ENCODE data around the gene SLC36A1.

The SLC36A1 gene

GRCh38 chr5:151451626-151452520 is 4.5 kb downstream of the SLC36A1 start:
- H3K27me3 ChIP-seq: no peaks in the 10 kb centered on the region
- peaks cover 10% of the 10 kb centered on the region for H3K4me1 ChIP-seq
- no peaks in the 10 kb centered on the region for H3K36me3 ChIP-seq
- H3K4me3 ChIP-seq: no peak overlapping the region
- no peak for TF ChIP-seq Cebpa-rat (IDR thresholded peaks at IDR 0.05)
- H4K20me1 ChIP-seq: no peaks in the 10 kb centered on the region
- H3K4me2 ChIP-seq: no peak overlapping the region
- H3K9ac ChIP-seq: no peak overlapping the region
- H3K27ac ChIP-seq: no peak overlapping the region
- no peaks in the 10 kb centered on the region for H3K9me3 ChIP-seq

- Histone ChIP-seq H3K27ac (no peak overlapping the region), H3K36me3 (no peaks in the 10 kb centered on the region), H3K4me3 (no peak overlapping the region), H4K20me1 (no peaks in the 10 kb centered on the region), H3K9ac (no peak overlapping the region), H3K4me1 (no peaks in the 10 kb centered on the region), H3K4me2 (no peak overlapping the region), H3K9me3 (no peaks in the 10 kb centered on the region), H3K27me3 (no peaks in the 10 kb centered on the region)
- TF ChIP-seq Cebpa-rat (IDR thresholded peaks at IDR 0.05): no peak
Measured at GRCh38 chr5:151454166-151454565, 6.8 kb downstream of the SLC36A1 start.

- H4K20me1 ChIP-seq: no peaks in the 10 kb centered on the region
- H3K27me3 ChIP-seq: no peaks in the 10 kb centered on the region
- no peak overlapping the region for H3K4me3 ChIP-seq
- no peaks in the 10 kb centered on the region for H3K4me1 ChIP-seq
- no peak overlapping the region for H3K4me2 ChIP-seq
- H3K9me3 ChIP-seq: no peaks in the 10 kb centered on the region
- no peak for TF ChIP-seq Cebpa-rat (IDR thresholded peaks at IDR 0.05)
- H3K27ac ChIP-seq: no peak overlapping the region
- H3K9ac ChIP-seq: no peak overlapping the region
- no peaks in the 10 kb centered on the region for H3K36me3 ChIP-seq
Measured at GRCh38 chr5:151454889-151455288, 7.5 kb downstream of the SLC36A1 start.

GRCh38 chr5:151456321-151456940 is 9.0 kb downstream of the SLC36A1 start:
- H4K20me1 ChIP-seq: no peaks in the 10 kb centered on the region
- H3K9me3 ChIP-seq: no peaks in the 10 kb centered on the region
- no peaks in the 10 kb centered on the region; the same call in 1 of the 2 replicates for H3K36me3 ChIP-seq
- H3K4me2 ChIP-seq: no peak overlapping the region
- no peaks in the 10 kb centered on the region for H3K27me3 ChIP-seq
- no peak overlapping the region for H3K4me3 ChIP-seq
- no peaks in the 10 kb centered on the region for H3K4me1 ChIP-seq
- no peak overlapping the region for H3K27ac ChIP-seq
- no peak overlapping the region for H3K9ac ChIP-seq
- no peak for TF ChIP-seq Cebpa-rat (IDR thresholded peaks at IDR 0.05)

- H3K9me3 ChIP-seq: no peaks in the 10 kb centered on the region
- no peaks in the 10 kb centered on the region for H3K27me3 ChIP-seq
- H3K4me2 ChIP-seq: no peak overlapping the region
- no peak overlapping the region for H3K27ac ChIP-seq
- TF ChIP-seq Cebpa-rat (IDR thresholded peaks at IDR 0.05): no peak
- H3K4me1 ChIP-seq: no peaks in the 10 kb centered on the region
- H4K20me1 ChIP-seq: no peaks in the 10 kb centered on the region
- no peak overlapping the region for H3K4me3 ChIP-seq
- no peaks in the 10 kb centered on the region; the same call in 1 of the 2 replicates for H3K36me3 ChIP-seq
- H3K9ac ChIP-seq: no peak overlapping the region
Measured at GRCh38 chr5:151458314-151458713, 10.9 kb downstream of the SLC36A1 start.

- no peaks in the 10 kb centered on the region for H3K4me1 ChIP-seq
- H3K9ac ChIP-seq: no peak overlapping the region
- H3K27me3 ChIP-seq: no peaks in the 10 kb centered on the region
- no peak for TF ChIP-seq Cebpa-rat (IDR thresholded peaks at IDR 0.05)
- no peak overlapping the region for H3K4me2 ChIP-seq
- no peak overlapping the region for H3K4me3 ChIP-seq
- no peaks in the 10 kb centered on the region for H3K9me3 ChIP-seq
- no peaks in the 10 kb centered on the region for H4K20me1 ChIP-seq
- H3K27ac ChIP-seq: no peak overlapping the region
- H3K36me3 ChIP-seq: peaks cover 4% of the 10 kb centered on the region; the same call in 1 of the 2 replicates
Measured at GRCh38 chr5:151459680-151460324, 12.4 kb downstream of the SLC36A1 start.

- no peak overlapping the region for H3K9ac ChIP-seq
- no peak for TF ChIP-seq Cebpa-rat (IDR thresholded peaks at IDR 0.05)
Measured at GRCh38 chr5:151461312-151461711, 13.9 kb downstream of the SLC36A1 start.

GRCh38 chr5:151463137-151464029 is 16.0 kb downstream of the SLC36A1 start:
- Histone ChIP-seq H3K4me1 (no peaks in the 10 kb centered on the region), H3K27ac (no peak overlapping the region), H3K36me3 (peaks cover 25% of the 10 kb centered on the region), H3K9me3 (no peaks in the 10 kb centered on the region), H3K27me3 (no peaks in the 10 kb centered on the region), H3K4me3 (no peak overlapping the region), H3K9ac (no peak overlapping the region), H4K20me1 (no peaks in the 10 kb centered on the region), H3K4me2 (no peak overlapping the region)
- TF ChIP-seq Cebpa-rat (IDR thresholded peaks at IDR 0.05): no peak

More at GRCh38 chr5:151461312-151461711, 13.9 kb downstream of the SLC36A1 start:
- Histone ChIP-seq H3K4me3 (no peak overlapping the region), H4K20me1 (no peaks in the 10 kb centered on the region), H3K27ac (no peak overlapping the region), H3K36me3 (peaks cover 9% of the 10 kb centered on the region), H3K4me1 (no peaks in the 10 kb centered on the region), H3K9me3 (no peaks in the 10 kb centered on the region), H3K4me2 (no peak overlapping the region), H3K27me3 (no peaks in the 10 kb centered on the region)

- no peak for TF ChIP-seq Cebpa-rat (IDR thresholded peaks at IDR 0.05)
- no peak overlapping the region for H3K4me3 ChIP-seq
- H3K9me3 ChIP-seq: no peaks in the 10 kb centered on the region
- H3K27ac ChIP-seq: no peak overlapping the region
- H3K9ac ChIP-seq: no peak overlapping the region
- H3K36me3 ChIP-seq: peaks cover 25% of the 10 kb centered on the region
- no peaks in the 10 kb centered on the region for H4K20me1 ChIP-seq
- H3K4me1 ChIP-seq: no peaks in the 10 kb centered on the region
- H3K27me3 ChIP-seq: no peaks in the 10 kb centered on the region
- no peak overlapping the region for H3K4me2 ChIP-seq
Measured at GRCh38 chr5:151464101-151464500, 16.7 kb downstream of the SLC36A1 start.

Data from BLaER1 (cell line).